GM19395 (cell line): Measurements from ENCODE around the gene RUNX1.

Experiments
- ATAC-seq: cut with Tn5 transposase; IDR thresholded peaks from one replicate; pipeline ENCODE4 v1.9.1; 2021; ENCODE audit warnings: mild to moderate bottlenecking, moderate library complexity; ENCODE audit not compliant: unreplicated experiment

Gene RUNX1

DNA sequence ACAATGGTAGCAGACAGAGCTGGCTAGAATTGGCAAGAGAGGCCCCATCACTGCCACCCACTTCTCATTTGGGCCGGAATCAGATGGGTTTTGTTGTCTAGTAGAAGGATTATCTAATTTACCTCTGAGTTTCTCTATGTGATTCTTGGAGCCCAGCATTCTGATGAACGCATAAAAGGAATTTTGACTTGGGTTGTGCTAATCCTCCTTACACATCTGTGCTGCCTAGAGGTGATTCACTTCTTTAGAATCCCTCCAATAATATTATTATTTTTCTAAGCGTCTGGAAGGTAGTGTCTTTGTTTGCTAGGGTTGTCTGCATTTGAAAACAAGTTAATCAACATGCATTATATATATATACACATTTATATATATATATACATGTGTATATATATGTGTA lies 118.1 kb downstream of the RUNX1 start:
- no peak for ATAC-seq

DNA sequence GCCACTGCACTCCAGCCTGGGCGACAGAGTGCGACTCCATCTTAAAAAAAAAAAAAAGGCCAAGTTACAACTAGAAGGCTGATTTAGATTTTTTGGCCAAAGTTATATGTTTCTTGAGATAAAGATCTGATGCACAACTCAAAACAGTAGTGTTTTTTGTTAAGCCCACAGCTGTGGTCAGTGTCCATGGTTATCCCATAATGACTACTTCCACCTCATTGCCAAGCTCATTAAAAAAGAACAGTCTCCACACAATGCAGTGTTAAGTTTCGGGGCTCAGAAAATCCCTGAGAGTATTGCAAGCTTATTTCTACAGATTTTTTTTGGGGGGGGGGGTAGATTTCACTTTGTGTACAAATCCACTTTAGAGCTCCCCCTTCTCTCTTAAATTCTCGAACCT lies 120.5 kb downstream of the RUNX1 start:
- ATAC-seq, result no peak

DNA sequence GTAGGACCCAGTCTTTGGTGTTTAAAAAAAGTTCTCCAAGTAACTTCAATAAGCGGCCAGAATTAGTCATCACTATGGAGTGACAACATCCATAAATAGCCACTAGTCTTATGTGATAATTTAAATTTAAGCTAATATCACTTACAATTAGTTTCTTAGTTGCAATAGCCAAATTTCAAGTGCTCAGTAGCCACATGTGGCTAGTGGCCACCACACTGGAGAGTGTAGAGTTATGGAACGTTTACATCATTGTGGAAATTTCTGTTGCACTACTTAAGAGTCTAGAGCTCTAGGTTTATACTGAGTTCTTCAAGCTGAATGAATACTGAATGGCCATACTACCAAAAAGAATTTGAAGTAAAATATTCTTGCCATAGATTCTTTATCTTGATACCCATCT lies 121.1 kb downstream of the RUNX1 start:
- no peak for ATAC-seq

DNA sequence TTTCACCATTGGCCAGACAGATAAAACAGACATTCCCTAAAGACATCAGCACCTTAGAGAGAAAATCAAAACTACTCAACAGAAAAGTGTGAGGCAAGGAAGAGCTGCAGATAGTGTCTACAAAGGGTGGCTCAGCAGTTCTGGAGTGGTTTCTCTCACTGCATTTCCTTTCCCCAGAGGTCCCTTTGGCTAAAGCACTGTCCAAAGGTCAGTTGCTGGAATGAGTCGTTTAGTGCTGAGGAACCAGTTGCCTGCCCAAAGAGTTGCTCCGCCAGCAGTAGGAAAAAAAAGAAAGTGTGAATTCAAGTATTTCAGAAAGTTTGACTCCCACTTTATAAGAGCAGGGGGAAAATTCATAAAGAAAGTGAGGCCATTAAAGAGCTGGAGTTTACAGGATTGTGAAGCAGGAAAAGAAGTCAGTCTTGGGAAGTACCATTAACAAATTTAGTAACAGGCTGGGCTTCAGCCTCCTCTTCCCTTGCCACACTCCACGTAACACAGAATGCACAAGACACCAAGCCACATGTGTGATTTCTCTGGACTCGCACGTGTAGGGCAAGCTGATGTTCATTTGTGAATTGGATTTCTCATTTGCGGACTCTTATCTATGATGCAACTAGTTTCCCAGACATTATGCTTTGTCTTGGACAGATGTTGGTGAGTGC lies 122.2 kb downstream of the RUNX1 start:
- ATAC-seq, result no peak

DNA sequence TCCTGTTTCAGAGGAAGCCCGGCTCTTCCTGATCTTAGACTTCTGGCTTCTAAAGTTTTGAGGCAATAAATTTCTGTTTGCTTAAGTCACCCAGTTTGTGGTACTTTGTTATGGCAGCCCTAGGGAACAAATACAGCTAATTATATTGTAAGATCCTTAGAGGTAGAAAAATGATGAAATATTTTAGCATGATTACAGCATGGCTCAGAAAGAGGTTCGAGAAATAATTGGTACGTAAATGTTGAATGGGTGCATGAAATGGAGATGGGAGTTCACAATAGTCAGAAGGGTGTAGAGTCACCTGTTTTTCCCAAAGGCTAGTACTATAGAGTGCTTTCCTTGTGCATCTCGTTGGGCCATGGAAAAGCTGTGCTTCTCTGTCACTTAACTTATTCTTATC lies 123.5 kb downstream of the RUNX1 start:
- no peak for ATAC-seq

DNA sequence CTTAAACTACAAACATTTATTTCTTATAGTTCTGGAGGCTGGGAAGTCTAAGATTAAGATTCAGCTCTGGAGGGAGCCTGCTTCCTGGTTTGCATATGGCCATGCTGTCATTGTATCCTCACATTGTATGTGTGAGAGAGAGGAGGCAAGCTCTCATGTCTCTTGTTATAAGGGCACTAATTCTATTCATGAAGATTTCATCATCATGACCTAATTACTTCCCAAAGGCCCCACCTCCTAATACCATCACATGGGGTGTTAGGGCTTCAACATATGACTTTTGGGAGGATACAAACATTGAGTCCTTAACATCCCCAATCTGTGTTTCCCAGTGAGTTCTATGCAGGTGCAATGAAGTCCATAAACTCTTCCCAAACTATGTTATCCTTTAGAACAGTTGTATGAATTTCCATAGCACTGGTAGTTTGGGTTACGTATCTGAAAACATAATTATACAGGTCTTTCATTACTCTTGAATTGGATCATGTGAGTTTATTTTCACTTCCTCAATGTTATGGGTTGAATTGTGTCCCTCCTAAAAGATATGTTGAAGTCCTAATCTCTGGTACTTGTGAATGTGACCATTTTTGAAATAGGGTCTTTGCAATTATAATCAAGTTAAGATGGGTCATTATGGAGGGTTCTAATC lies 124.2 kb downstream of the RUNX1 start:
- no peak for ATAC-seq

DNA sequence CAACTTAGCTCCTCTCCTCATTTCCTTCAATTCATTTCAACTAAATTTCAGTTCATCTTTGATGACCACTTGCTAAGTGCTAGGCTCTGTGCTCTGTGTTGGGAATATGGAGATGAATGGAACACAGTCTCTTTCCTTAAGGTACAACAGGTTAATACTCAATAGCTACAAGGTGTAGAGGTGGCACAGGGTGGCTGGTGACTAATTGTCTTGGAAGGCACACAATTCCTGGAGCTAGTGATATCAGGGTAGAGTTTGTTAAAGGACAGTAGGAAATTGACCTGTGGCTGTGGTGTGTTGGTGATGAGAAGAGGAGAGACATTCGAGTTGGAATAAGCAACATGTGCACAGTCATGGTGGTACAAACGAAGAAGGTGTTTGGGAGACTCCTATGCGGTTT lies 124.9 kb downstream of the RUNX1 start:
- ATAC-seq, result no peak

DNA sequence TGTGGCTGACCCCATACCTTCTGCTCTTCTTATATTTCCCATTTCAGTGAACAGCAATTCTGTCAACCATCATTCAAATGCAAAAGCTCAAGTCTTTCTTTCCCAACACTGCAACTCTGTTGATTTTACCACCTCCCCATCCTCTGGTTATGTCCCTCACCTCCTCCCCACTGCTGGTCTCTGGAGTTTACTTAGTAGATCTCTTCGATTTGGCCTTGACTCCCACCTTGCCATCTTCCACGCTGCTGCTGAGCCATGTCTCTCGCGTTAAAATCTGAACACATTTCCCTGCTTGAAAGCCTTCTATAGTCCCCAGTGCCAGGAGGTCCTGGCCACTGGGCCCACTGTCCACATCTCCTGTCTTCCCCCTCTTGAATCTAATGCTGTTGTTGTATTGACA lies 125.5 kb downstream of the RUNX1 start:
- ATAC-seq, result no peak

DNA sequence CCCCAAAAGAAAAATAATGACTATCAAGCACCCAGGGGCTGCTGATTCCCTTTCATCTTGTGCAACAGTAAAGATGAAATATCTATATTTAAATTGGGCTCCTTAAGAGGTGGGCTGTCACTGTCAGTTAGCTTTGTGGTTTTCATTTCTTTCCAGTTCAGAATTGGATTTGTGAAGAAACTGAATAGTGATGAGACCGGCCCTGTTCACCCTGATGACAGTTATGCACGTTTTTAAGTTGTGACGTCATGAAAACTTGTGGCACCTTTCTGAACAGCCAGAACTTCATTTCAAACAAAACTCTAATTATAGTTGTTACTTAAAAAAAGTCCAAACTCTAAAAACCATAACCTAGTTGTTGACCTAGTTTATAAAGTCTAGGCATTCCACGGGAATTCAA lies 125.9 kb downstream of the RUNX1 start:
- no peak for ATAC-seq

DNA sequence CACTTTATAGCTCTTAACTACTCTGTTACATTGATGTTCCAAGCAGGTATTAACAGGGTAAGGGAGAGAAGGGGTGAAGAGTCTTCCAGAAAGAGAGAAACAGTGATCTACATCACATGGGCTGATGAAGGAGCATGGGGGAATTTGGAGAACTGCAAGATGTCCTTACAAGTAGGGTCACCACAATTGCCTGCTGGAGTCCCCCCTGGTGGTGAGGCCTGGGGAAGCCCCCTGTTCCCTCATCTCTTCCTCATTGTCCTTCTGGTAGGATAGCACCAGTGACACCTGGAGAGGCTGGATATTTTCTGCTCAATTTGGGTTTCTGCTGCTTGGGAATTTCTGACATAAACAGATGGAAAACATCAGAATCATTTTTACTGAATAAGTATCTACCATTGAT lies 126.6 kb downstream of the RUNX1 start:
- no peak for ATAC-seq

DNA sequence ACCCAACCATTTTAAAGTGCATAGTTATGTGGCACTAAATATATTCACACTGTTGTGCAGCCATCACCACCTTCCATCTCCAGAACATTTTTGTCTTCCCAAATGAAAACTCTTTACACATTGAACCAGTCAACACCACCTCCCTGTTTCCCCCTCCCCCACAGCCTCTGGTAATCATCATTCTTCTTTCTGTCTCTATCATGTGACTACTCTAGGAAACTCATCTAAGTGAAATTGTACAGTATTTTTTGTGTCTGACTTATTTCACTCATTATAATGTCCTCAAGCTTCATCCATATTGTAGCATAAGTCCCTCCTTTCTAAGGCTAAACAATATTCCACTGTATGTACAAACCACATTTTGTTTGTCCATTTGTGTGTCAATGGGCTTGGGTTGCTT lies 128.0 kb downstream of the RUNX1 start:
- ATAC-seq, result no peak

DNA sequence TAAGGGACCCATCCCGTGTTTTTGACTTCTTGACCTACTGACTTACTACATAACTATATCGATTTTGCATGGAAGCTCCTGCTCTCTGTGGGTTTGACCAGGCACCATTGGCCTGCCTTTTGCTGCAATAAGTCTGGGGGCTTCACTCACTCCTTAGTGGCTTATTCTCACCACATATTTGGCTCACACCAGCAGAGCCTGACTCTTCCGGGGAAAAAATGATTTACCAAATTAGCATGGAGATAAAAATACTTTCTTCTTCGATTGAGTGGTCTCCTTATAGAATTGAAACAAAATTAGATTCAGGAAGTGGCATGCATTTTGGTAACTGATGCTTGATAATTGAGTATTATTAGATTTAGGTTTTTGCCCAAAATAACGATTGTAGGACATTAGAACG lies 129.7 kb downstream of the RUNX1 start:
- ATAC-seq, result no peak

DNA sequence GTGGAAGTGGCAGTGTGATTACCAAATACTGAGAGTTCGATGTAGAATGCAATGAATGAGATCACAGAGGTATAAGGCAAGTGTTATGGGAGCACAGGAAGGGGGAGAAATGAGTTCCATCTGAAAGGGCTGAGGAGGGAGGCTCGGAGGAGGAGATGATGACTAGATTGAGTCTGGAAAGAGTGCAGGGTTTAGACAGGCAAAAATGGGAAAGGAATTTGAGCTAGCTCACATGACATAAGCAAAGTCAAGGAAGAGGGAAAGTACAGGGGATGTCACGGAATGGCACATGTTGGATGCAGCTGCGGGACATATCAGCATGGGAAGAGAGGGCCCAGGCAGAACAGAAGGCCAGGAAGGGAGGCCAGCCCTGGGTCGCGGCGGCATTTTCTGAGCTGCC lies 132.7 kb downstream of the RUNX1 start:
- no peak for ATAC-seq

DNA sequence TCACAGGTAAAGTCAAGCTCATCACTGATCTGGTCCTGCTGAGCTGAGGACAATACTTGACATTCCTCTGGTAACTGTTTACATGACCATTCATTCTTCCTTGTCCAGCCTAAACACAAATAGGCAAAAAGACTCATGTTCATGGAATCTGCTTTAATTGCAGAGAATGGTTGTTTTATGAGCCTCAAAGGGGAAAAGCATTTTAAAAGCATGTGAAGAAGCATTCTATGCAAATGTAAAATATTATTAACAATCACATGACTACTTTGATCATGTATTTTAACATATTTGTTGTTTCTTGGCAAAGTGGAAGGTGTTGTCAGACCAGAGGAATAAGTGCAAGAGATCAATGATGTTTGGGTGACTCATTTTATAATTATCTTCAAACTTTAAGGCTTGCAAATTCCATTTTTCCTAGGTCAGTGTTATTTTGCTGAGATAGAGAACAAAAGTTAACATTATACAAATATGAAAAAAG lies 133.7 kb downstream of the RUNX1 start:
- no peak for ATAC-seq

DNA sequence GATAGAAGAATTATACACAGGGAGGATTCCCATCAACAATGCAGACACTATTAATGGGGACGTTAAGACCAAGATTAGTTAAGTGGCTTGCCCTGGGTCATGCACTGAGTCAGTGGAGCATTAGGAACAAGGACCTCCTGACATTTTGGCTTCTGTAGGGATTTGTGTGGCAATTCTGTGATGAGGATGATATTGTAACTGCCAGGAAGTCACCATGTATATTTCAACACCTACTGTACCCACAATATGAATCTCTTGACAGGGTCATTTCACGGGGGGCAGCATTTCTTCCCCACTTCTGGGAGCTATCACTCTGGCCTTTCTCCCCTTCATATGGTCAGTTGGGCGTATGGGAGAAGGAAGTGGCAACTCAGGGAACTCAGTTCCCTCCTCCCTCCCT lies 134.9 kb downstream of the RUNX1 start:
- no peak for ATAC-seq

DNA sequence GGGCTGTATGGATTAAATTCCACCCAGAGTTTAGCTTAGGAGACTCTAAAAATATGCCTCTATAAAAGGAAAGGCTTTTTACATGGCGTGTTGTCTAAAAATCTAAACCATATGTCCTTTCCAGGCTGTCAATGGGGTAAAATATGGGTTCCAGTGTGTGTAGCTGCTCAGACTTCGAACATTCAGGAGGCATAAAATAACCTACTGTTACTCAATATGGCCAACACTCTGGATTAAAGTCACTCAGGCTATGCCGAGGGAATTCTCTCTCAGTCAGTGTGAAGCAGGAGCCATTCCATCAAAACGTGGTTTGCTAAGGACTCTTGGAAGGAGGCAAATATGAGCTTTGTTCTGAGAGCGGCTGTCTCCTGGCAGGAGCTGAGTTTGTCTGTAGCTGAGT lies 135.3 kb downstream of the RUNX1 start:
- no peak for ATAC-seq

DNA sequence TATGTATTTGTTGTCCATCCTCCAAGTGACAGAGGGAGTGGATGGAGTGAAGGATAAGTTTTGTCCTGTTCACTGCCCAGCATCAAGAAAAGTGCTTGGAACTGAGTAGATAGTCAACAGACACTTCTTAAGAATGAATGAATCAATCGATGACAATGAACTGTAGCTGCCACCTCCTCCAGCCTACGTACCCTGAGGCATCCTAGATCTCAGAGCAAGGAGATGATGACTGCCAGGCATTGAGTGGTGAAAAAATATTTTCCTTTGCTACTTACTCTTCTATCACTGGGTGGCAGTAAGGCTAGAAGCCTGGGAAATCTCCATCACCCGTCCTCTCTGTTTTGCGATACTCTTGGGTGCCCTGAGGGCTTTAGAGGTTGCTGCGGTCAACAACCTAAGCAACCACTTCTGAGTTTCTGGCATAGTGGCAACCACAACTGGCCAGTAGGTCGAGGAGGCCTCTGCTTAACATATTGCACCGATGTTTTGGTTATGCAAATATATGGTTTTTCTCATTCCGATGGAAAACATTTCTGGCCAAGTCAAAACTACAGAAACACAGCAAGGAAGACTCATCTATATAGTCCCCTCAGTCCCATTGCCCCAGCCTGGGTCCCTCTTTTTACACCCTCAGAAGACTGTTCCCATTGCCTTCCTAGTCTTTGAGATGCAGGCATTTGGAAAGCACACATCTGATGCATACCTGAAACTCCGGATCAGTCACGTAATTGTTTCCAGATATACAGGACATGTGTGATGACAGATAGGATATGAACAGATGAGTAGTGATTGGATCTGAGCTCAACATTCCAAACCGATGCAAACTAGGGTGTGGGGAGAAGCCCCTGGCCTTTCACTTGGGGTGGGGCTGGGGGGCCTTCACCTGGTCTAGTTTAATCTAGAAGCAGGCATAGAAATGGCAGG lies 136.8 kb downstream of the RUNX1 start:
- ATAC-seq, result no peak

DNA sequence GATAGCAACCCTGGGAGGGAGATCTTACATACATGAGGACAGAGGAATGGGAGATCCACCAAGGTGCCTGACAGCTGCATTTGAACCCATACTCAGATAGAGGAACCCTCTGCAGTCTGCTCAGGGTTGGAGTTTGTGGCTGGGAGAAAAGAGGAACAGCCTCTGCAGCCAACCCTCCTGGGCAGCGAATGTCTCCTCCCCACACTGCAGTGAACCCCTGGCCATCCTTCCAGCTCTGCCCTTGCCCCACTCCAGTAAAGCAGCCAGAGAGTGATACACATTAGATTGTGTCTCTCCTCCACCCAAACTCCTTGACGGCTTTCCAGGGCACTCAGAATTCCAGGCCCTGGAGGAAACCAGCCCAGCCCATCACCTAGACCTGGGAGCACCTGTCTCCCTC lies 137.7 kb downstream of the RUNX1 start:
- ATAC-seq, result no peak

DNA sequence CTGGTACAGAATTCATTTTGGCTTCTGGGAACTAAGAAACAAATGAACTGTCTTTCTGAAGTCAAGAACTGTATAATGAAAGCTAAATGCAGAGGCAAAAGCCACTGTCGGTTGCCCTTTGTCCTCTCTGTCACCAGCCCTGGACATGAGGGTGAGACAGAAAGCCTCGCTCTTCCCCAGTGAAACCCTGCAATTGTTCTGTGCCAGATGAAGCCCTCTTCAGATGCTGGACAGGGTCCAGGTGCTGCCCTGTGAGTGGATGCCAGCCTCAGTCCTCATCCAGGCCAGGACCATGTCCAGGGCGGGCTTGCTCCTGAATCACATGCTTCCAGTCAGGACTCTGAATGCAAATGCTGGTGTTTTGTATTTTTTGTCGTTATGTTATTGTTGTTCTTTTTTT lies 138.7 kb downstream of the RUNX1 start:
- no peak for ATAC-seq

DNA sequence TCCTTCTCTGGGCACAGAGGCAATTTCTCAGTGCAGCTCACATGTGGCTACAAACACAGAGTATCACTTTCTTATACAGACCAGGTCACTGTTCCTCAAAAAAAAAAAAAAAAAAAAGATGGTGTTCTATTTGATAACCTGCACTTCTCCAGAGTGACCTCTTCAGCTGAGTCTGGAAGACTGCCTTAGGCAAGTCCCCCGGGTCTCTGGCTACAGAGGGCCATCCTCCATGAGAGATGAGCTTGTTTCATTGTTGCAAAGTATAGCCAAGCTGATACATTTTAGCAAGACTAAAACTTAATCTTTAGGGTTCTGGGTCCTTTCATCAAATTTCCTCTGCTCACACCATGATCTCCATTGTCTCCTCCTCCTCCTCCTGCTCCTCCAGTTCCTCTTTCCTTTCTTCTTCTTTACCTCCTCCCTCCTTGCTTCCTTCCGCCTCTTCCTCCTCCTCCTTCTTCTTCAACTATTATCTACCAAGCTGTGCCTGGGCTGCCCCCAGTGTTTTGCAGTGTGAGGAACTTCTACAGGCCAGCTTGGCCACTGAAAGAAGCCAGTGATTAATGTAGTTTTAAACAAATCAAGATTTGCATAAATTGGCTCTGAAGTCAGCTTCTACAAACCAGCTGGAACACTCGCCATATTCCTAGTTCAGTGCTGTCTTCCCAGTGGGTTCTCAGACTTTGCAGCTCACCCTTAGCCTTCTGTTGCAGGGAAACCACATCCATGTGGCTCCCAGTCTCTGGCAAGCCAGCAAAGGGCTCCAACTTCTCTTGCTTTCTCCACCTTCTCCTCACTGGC lies 139.4 kb downstream of the RUNX1 start:
- no peak for ATAC-seq

DNA sequence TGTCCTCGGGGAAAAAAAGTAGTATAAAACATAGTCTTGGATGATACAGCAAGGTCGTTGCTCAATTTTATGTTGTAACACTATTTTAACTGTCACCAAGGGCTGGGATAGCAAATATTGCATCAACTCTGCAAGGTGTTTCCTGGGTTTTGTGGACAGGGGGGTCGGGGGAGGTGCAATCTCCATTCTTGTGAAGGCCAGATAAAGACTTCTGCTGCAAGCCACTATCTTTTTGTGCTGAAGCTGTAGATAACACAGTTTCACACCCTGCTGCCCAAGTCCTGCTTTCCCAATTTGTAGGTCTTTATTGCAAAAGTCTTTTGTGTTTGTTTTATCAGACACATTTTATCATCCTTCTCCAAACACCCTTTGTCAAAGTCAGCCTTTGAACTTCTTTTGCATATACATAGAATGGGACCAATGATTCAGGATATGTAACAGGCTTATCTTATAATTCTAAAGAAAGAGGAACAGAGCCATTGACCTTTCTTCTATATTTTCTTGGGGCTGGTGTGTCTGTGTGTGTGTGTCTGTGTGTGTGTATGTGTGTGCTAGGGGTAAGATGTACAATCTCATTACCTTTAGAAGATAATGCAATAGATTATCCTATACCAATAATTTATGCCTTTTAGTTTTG lies 140.6 kb downstream of the RUNX1 start:
- no peak for ATAC-seq
